Left ventricle myocardium inferior (tissue), 1 donor: ENCODE data around the gene ZBTB8B. TPM values are rescaled to one million over a fixed set of nuclear protein-coding genes. Genes with fewer than 3 reads are reported as not detected.

Experiments
- DNase-seq: peaks from one replicate; pipeline ENCODE4 v3.0.0-alpha.2; 2020
- H3K27ac ChIP-seq: fragments of 200-600 bp; replicated peaks from 2 replicates; pipeline ENCODE4 v1.8.0; 2021
- H3K27me3 ChIP-seq: fragments of 200-600 bp; 2 replicates; pipeline ENCODE4 v1.8.0; 2021; ENCODE audit warnings: low read depth
- H3K36me3 ChIP-seq: fragments of 200-600 bp; 2 replicates; pipeline ENCODE4 v1.8.0; 2021
- H3K4me1 ChIP-seq: fragments of 200-600 bp; 2 replicates; pipeline ENCODE4 v1.8.0; 2021
- H3K4me3 ChIP-seq: fragments of 200-600 bp; 2 replicates; pipeline ENCODE4 v1.8.0; 2021; ENCODE audit warnings: mild to moderate bottlenecking, moderate library complexity
- H3K9me3 ChIP-seq: fragments of 200-600 bp; replicated peaks from 2 replicates; pipeline ENCODE4 v1.8.0; 2021
- intact Hi-C: fragments of 100-400 bp; cut with micrococcal nuclease; formaldehyde crosslinking; loops from one replicate; pipeline ENCODE4 v1.11.0; 2022
- total RNA-seq: library from RNA; stranded (reverse); fragmentation: NEBNext Ultra II Directional; extraction: Animal tissue kit (Norgen Biotek cat#: 25700); gene quantifications from one replicate; pipeline ENCODE4 v1.2.1, GENCODE V29; 2021
- TF ChIP-seq, protein P1 (sequence below): fragments of 200-600 bp; IDR thresholded peaks from 2 replicates; pipeline ENCODE4 v1.8.0; 2021; ENCODE audit warnings: antibody characterized with exemption, mild to moderate bottlenecking, borderline replicate concordance
- donor health status: DM: no; HTN: yes; CAD: no; lungs with severe emphysema.

Gene ZBTB8B
- total RNA-seq, 1 donor from 2014 or later: 0.03 TPM

DNA sequence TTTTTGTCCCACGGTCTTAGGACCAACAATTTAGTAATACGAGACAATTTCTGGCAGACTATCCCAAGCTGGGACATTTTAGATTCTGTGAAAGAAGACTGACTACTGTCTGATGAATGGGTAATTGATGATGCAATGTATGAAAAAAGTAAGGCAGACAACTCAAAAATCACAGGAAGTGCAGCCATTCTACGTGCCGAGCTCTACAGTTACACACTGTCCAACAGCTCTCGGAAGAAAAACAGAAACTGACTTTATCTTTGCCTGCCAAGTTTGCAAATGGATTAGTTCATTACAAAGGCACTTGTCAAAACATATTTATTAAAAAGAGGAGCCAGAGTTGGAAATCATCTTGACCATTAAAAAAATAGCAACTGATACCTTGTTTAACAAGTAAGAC lies 31.3 kb downstream of the ZBTB8B start:
- Histone ChIP-seq H3K4me3 (peak overlapping the region; percentile 9), H3K27ac (peak overlapping the region; percentile 69), H3K4me1 (peaks cover 31% of the 10 kb centered on the region), H3K36me3 (no peaks in the 10 kb centered on the region), H3K27me3 (no peaks in the 10 kb centered on the region), H3K9me3 (no peaks in the 10 kb centered on the region)
- intact Hi-C loops: no loop called here
- DNase-seq: no peak
- TF ChIP-seq, protein P1, sequence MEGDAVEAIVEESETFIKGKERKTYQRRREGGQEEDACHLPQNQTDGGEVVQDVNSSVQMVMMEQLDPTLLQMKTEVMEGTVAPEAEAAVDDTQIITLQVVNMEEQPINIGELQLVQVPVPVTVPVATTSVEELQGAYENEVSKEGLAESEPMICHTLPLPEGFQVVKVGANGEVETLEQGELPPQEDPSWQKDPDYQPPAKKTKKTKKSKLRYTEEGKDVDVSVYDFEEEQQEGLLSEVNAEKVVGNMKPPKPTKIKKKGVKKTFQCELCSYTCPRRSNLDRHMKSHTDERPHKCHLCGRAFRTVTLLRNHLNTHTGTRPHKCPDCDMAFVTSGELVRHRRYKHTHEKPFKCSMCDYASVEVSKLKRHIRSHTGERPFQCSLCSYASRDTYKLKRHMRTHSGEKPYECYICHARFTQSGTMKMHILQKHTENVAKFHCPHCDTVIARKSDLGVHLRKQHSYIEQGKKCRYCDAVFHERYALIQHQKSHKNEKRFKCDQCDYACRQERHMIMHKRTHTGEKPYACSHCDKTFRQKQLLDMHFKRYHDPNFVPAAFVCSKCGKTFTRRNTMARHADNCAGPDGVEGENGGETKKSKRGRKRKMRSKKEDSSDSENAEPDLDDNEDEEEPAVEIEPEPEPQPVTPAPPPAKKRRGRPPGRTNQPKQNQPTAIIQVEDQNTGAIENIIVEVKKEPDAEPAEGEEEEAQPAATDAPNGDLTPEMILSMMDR: no peak

GRCh38 chr1:32498751-32499150 lies 33.9 kb downstream of the ZBTB8B start:
- intact Hi-C loops: no loop called here
- Histone ChIP-seq H3K36me3 (no peaks in the 10 kb centered on the region), H3K27me3 (no peaks in the 10 kb centered on the region), H3K9me3 (no peaks in the 10 kb centered on the region), H3K27ac (peak overlapping the region; percentile 100), H3K4me3 (no peak overlapping the region), H3K4me1 (peaks cover 52% of the 10 kb centered on the region)
- TF ChIP-seq, protein P1: no peak
- no peak for DNase-seq

- no peaks in the 10 kb centered on the region for H3K9me3 ChIP-seq
- intact Hi-C loops: no loop called here
- peak overlapping the region; percentile 87 for H3K4me3 ChIP-seq
- H3K4me1 ChIP-seq: peaks cover 36% of the 10 kb centered on the region
- TF ChIP-seq, protein P1: peak; percentile 54
- DNase-seq: peak; percentile 82
- peak overlapping the region; percentile 100 for H3K27ac ChIP-seq
- no peaks in the 10 kb centered on the region for H3K36me3 ChIP-seq
- no peaks in the 10 kb centered on the region for H3K27me3 ChIP-seq
Measured at GRCh38 chr1:32500387-32501209, 35.7 kb downstream of the ZBTB8B start.

- no peak overlapping the region for H3K4me3 ChIP-seq
- H3K27ac ChIP-seq: peak overlapping the region; percentile 100
- TF ChIP-seq, protein P1: no peak
- DNase-seq: peak; percentile 42
- no peaks in the 10 kb centered on the region for H3K27me3 ChIP-seq
- intact Hi-C loops: no loop called here
- H3K36me3 ChIP-seq: no peaks in the 10 kb centered on the region
- H3K9me3 ChIP-seq: no peaks in the 10 kb centered on the region
- peaks cover 24% of the 10 kb centered on the region for H3K4me1 ChIP-seq
Measured at GRCh38 chr1:32501865-32502264, 37.0 kb downstream of the ZBTB8B start.

GRCh38 chr1:32503153-32503552 lies 38.3 kb downstream of the ZBTB8B start:
- Histone ChIP-seq H3K27ac (peak overlapping the region; percentile 100), H3K9me3 (no peaks in the 10 kb centered on the region), H3K36me3 (no peaks in the 10 kb centered on the region), H3K27me3 (no peaks in the 10 kb centered on the region), H3K4me3 (no peak overlapping the region), H3K4me1 (peaks cover 24% of the 10 kb centered on the region)
- DNase-seq: no peak
- intact Hi-C loops: no loop called here
- TF ChIP-seq, protein P1: no peak
